NCI-H510A treated with DMSO at 0.1 percent for 48 hours (cell line): ENCODE measurements around the gene OR2T3.
"Not testable (repeated sequence)": the region's sequence is repeated elsewhere in the genome, so short reads cannot be mapped to it uniquely, and the experiment has no call there.

ENCODE experiments used
- DNase-seq: peaks from one replicate; lab custom pipeline; 2025; lab: John Stamatoyannopoulos, UW

Gene OR2T3

GRCh38 chr1:248471154-248471553, 2.0 kb upstream of the OR2T3 start:
- DNase-seq: no peak

- DNase-seq: not testable (repeated sequence)
Measured at GRCh38 chr1:248472111-248472510, 1.0 kb upstream of the OR2T3 start.

- DNase-seq: not testable (repeated sequence)
Measured at GRCh38 chr1:248475660-248476059, 2.5 kb downstream of the OR2T3 start.

- not testable (repeated sequence) for DNase-seq
Measured at GRCh38 chr1:248481686-248482579, 8.8 kb downstream of the OR2T3 start.

GRCh38 chr1:248488289-248488688, 15.1 kb downstream of the OR2T3 start, which contains the start of gene OR2T5:
OR2T5 (plus strand) TSS chr1:248488589; CDS start chr1:248488589, 0 bp downstream.
- not testable (repeated sequence) for DNase-seq

- not testable (repeated sequence) for DNase-seq
Measured at GRCh38 chr1:248496661-248497060, 23.5 kb downstream of the OR2T3 start.

- not testable (repeated sequence) for DNase-seq
Measured at GRCh38 chr1:248500305-248501035, 27.3 kb downstream of the OR2T3 start.

- not testable (repeated sequence) for DNase-seq
Measured at GRCh38 chr1:248507773-248508172, 34.6 kb downstream of the OR2T3 start, which contains the start of gene OR2G6. OR2G6 (plus strand) TSS chr1:248508073; CDS start chr1:248521647, 13,574 bp downstream.

- DNase-seq: not testable (repeated sequence)
Measured at GRCh38 chr1:248510217-248510616, 37.1 kb downstream of the OR2T3 start.

- no peak for DNase-seq
Measured at GRCh38 chr1:248521856-248522255, 48.7 kb downstream of the OR2T3 start.
